H1 (cell line): ENCODE data around the gene EPHA7.

Experiments used
- CHD2 ChIP-seq: IDR thresholded peaks from 2 replicates; pipeline ENCODE4 v1.6.1; 2012; ENCODE audit warnings: low read length, improper control_type of control experiment
- CTCF ChIP-seq, 3 experiments: IDR thresholded peaks; 1 replicate in 2 of 3; 2 replicates in 1 of 3; pipeline versions ENCODE4 v1.5.1 to v1.6.1; 2011; ENCODE audit warnings: low read length in 3 of 3, mild to moderate bottlenecking in 3 of 3, inconsistent platforms in 2 of 3, low read depth in 1 of 3, moderate library complexity in 1 of 3; ENCODE audit not compliant: insufficient read depth in 1 of 3; ENCODE audit errors: control extremely low read depth in 1 of 3
- EGR1 ChIP-seq: IDR thresholded peaks from 2 replicates; pipeline ENCODE4 v1.6.1; 2011; ENCODE audit warnings: low read depth, low read length, borderline replicate concordance
- EP300 ChIP-seq, 2 experiments: IDR thresholded peaks; 1 replicate in 1 of 2; 2 replicates in 1 of 2; pipeline ENCODE4 v1.6.1; 2011 to 2012; ENCODE audit warnings: low read depth in 2 of 2, low read length in 2 of 2, mild to moderate bottlenecking in 2 of 2, borderline replicate concordance in 1 of 2, inconsistent platforms in 1 of 2, moderate library complexity in 1 of 2
- EZH2 ChIP-seq: fragments of 200-600 bp; sonication (generic); IDR thresholded peaks from 2 replicates; pipeline ENCODE4 v1.7.1; 2012; ENCODE audit warnings: low read depth, mild to moderate bottlenecking, moderate library complexity, low read length, inconsistent platforms; ENCODE audit not compliant: severe bottlenecking
- KDM5A ChIP-seq: fragments of 200-600 bp; IDR thresholded peaks from 2 replicates; pipeline ENCODE4 v1.7.1; 2012; ENCODE audit warnings: mild to moderate bottlenecking, low read length, inconsistent platforms, mixed read lengths
- MAX ChIP-seq: IDR thresholded peaks from 2 replicates; pipeline ENCODE4 v1.6.1; 2012; ENCODE audit warnings: inconsistent platforms
- PHF8 ChIP-seq: fragments of 200-600 bp; sonication (generic); conservative IDR thresholded peaks from 2 replicates; pipeline ENCODE4 v1.7.1; 2012; ENCODE audit warnings: low read depth, mild to moderate bottlenecking, inconsistent platforms, low read length, moderate library complexity
- POLR2A ChIP-seq, 2 experiments: IDR thresholded peaks; 1 replicate in 1 of 2; 2 replicates in 1 of 2; pipeline ENCODE4 v1.6.1; 2011; ENCODE audit warnings: low read depth in 2 of 2, low read length in 2 of 2, mild to moderate bottlenecking in 2 of 2; ENCODE audit errors: control extremely low read depth in 1 of 2
- POLR2AphosphoS5 ChIP-seq: IDR thresholded peaks from 2 replicates; pipeline ENCODE4 v1.6.1; 2011; ENCODE audit warnings: low read depth, low read length
- RAD21 ChIP-seq, 2 experiments: IDR thresholded peaks in 1 of 2; conservative IDR thresholded peaks in 1 of 2; 2 replicates each; pipeline ENCODE4 v1.6.1; 2011; ENCODE audit warnings: low read depth in 2 of 2, low read length in 2 of 2, improper control_type of control experiment in 1 of 2, inconsistent platforms in 1 of 2, mild to moderate bottlenecking in 1 of 2, moderate library complexity in 1 of 2
- RFX5 ChIP-seq: IDR thresholded peaks from 2 replicates; pipeline ENCODE4 v1.6.1; 2011; ENCODE audit warnings: low read depth, low read length, improper control_type of control experiment, borderline replicate concordance
- SP2 ChIP-seq: IDR thresholded peaks from 2 replicates; pipeline ENCODE4 v1.6.1; 2012; ENCODE audit warnings: mild to moderate bottlenecking, low read length, inconsistent platforms
- TF ChIP-seq, protein P1 (sequence below): IDR thresholded peaks from 2 replicates; pipeline ENCODE4 v1.6.1; 2012; ENCODE audit warnings: inconsistent platforms

- TF ChIP-seq RFX5 = no peak
- no peak for TF ChIP-seq POLR2AphosphoS5
- TF ChIP-seq CTCF (IDR thresholded peaks at IDR 0.05; ENCODE audit: control extremely low read depth in 1 of 3, insufficient read depth in 1 of 3, low read depth in 1 of 3, low read length in 3 of 3) = no peak
- TF ChIP-seq MAX = no peak
- TF ChIP-seq, protein P1, sequence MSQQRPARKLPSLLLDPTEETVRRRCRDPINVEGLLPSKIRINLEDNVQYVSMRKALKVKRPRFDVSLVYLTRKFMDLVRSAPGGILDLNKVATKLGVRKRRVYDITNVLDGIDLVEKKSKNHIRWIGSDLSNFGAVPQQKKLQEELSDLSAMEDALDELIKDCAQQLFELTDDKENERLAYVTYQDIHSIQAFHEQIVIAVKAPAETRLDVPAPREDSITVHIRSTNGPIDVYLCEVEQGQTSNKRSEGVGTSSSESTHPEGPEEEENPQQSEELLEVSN = no peak
- no peak for TF ChIP-seq POLR2A (IDR thresholded peaks at IDR 0.05; ENCODE audit: control extremely low read depth in 1 of 2, low read depth in 2 of 2, low read length in 2 of 2)
- TF ChIP-seq KDM5A = no peak
- no peak for TF ChIP-seq EZH2
- no peak for TF ChIP-seq PHF8
- TF ChIP-seq RAD21 (IDR thresholded peaks at IDR 0.05 in 1 of 2, conservative IDR thresholded peaks at IDR 0.05 in 1 of 2; ENCODE audit: low read depth in 2 of 2, low read length in 2 of 2) = no peak
- TF ChIP-seq EP300 (IDR thresholded peaks at IDR 0.05; ENCODE audit: borderline replicate concordance in 1 of 2, low read depth in 2 of 2, low read length in 2 of 2) = no peak
- TF ChIP-seq SP2 = no peak
- TF ChIP-seq CHD2 = no peak
- TF ChIP-seq EGR1 = no peak
Observed at GRCh38 chr6:93433592-93433991, 14.2 kb upstream of the EPHA7 start.
